ENCODE results near the gene SLC35G1.
A peak's percentile ranks its signal among the peaks of the same experiment; 100 is the strongest.

SLC35G1 gene

DNA sequence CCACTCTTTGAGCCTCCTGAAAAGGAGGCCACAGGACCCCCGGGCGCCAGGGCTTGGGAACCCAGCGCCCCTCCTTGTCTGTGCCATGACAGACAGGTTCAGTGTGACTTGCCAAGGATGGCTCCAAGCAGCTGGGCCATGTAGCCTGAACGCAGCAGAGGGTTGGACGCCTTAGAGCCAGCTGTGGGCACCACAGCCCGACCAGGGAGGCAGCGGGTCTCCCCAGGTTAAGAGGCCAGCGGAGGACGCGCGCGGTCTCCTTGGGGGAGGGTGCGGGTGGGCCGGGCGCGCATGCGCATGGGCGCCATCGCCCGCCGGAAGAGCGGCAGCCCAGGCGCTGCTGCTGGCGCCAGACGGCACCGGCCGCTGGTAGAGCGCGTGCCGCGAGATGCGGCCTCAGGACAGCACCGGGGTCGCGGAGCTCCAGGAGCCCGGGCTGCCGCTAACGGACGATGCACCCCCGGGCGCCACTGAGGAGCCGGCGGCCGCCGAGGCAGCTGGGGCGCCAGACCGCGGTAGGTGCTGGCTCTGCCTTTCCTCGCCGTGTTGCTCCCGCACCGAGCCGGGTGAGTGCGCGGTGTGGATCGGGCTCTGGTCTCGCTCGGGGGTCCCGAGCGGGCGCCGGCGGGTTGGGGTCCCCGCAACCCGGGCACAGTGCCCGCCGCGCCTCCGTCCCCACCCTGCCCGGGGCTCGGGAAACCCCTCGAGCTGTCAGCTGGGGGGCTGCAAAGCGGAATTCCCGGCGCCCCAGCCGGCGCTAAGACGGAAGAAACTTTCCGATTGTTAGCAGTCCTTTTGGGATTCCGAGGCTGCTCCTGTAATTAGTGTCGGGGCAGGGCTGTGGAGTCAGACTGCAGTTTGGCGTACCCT, at the start of gene SLC35G1:
Gene SLC35G1, plus strand, starts transcription at position 333 of the 870 bp plus-strand sequence. Its CDS starts 56 bp downstream, at position 389.
- peak; percentile 51 for DNase-seq

- no peak for DNase-seq
Measured at GRCh38 chr10:93844979-93845626, 48.7 kb upstream of the SLC35G1 start.

DNA sequence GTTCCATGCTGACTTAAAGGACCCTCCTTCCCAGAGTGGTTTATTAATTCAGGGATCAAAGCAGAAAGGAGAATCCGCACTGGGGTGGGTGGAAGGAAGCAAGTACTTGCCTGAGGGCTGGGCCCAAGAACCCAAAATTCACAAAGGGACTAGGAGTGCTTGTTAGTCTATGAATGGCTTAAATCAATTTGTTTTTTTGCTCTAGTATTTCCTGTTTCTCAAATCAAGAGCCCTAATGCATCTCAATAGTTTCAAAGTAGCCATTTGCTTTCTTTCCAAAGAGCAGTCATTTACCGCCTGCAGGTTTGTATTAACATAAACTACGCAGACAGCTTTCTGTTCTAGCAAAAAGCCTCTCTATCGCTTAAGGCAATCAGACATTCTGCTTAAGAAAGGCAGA, 44.2 kb upstream of the SLC35G1 start:
- no peak for DNase-seq

DNA sequence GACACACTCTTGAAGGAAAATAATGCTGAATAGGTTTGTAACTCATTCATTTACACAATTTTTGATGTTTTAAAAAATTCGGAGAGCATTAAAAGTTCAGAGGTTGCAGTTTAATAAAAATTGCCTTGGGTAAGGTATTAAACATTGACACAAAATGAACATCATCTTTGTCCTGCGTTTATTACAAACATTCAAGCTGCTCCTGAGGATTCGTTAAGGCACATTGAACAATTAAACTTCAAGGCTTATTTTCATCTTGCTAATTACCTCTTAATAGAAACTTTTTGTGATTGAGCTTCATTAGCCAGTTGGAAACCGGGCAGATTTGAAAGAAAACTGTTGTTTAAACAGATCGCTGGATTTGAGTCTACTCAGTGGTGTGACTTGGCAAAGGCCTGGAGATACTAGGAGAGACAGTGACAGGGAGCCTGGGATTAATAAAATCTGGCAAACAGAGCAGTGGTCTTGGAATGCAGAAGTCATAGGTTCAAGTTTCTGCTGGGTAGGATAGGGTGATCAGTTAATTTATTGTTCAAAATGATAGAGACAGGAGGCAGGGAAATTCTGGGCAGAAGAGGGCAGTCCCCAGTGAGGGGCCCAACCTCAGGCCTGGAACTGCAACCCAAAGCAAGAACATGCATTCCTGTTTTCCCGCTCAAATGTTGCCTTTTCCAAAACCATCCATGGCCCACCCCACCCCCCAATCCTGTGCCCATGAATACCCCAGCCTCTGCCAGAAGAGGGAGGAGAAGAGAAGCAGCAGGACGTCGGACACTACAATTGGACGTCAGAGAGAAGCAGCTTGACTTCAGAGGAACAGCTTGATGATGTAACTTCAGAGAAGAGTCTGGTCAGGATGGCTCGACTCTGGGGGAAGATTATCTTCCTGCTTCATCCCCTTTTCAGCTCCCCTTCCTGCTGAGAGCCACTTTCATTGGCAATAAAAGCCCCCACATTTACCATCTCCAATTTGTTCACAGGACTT, 43.5 kb upstream of the SLC35G1 start:
- DNase-seq: no peak

DNA sequence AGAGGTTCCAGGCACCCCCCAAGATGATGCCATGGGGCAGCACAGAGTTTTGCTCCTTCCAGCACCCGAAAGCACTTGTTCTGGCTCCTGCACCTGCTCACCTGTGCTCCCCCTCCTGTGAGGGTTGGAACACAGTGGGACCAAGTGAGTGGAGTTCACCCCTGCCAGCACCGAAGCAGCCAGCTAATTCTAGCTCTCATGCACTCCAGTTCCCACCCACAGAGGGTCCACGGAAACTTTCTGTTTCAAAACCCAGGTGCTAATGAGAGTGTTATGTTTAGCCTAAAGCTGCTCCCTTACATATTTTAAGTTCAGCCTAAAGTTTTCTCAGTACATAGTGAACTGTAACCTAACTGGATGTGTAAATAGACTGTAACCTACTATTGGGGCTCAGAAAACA, 42.6 kb upstream of the SLC35G1 start:
- no peak for DNase-seq

GRCh38 chr10:93852476-93853095, 41.2 kb upstream of the SLC35G1 start:
- no peak for DNase-seq

- no peak for DNase-seq
Measured at GRCh38 chr10:93854975-93855374, 38.8 kb upstream of the SLC35G1 start.

DNA sequence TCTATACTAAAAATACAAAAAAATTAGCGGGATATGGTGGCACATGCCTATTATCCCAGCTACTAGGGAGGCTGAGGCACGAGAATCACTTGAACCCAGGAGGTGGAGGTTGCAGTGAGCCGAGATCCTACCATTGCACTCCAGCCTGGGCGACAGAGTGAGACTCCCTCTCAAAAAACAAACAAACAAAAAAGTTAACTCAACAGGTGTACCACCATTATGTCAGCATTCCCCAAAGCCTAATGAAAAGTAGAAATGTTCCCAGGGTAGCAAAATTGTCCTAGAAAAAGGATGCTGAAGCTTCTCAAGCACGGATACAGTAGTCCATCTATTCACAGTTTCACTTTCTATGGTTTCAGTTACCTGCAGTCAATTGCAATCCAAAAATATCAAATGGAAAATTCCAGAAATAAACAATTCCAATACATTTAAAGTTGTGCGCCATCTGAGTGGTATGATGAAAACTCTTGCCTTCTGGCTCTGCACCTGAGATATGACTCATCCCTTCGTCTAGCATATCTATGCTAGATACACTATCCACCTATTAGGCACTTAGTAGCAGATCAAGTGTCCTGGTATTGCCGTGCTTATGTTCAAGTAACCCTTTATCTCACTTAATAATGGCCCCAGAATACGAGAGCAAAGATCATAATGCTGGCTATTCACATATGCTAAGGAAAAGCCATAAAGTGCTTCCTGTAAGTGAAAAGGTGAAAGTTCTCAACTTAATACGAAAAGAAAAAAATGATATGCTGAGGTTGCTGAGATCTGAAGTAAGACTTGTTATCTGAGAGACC, 37.2 kb upstream of the SLC35G1 start:
- no peak for DNase-seq

DNA sequence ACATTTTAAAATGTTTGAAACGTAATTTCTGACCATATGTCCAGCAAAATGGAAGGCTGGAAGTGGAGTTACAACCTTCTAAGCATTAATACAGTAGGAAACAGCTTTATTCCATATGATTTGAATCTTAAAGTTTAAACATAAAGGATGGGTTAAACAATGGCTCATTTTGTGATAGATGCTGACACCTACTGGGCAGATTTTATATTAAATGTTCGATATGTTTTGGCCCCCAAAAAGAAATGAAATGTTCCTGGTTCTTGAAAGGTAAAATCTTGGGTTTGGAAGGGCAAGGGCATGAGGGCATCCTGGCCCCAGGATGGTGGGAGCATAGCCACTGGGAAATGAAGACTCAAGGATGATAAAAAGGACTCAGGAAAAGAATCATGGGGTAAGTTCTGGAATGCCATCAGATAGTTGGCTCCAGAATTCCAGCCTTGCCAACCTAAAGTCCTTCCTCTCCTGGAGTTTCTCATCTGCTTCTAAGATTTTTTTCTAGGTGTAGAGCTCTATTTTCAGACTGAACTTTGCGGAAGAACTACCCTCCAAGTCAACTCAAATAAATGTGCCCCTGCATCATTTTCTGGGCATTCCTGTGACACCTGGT, 34.6 kb upstream of the SLC35G1 start:
- no peak for DNase-seq

GRCh38 chr10:93861825-93862224, 32.0 kb upstream of the SLC35G1 start:
- DNase-seq: no peak

DNA sequence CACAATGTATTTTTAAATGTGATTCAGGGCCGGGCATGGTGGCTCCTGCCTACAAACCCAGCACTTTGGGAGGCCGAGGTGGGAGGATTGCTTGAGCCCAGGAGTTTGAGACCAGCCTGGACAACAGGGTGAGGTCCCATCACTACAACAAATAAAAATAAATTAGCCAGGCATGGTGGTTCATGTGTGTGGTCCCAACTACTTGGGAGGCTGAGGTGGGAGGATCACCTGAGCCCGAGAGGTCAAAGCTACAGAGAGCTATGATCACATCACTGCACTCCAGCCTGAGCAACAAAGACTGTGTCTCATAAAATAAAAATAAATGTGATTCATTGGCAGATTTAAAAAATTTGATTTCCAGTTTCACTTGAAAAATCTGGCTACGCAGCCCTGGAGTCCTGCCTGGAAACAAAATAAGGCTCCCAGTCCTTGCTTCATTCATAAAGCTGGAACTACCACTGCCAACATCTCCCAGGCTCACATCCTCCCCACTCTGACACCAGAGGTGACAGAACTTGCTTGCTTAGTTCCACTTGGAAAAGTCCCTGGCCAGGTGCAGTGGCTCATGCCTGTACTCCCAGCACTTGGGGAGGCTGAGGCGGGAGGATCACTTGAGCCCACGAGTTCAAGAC, 27.9 kb upstream of the SLC35G1 start:
- no peak for DNase-seq

DNA sequence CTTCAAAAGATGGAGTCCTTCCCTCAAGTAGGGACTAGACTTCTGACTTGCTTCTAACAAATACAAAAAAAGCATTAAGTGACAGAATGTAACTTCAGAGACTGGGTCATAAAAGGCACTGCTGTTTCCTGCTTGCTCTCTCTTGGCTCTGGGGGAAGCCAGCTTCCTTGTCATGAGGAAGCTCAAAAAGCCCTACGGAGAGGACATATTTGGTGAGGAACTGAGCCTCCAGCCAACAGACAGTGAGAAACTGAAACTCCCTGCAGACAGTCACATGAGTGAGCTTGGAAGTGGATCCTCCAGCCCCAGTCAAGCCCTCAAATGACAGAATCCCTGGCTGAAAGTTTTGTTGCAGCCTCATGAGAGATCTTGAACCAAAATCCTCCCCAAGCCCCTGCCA, 26.3 kb upstream of the SLC35G1 start:
- DNase-seq: no peak

GRCh38 chr10:93871671-93872204, 22.0 kb upstream of the SLC35G1 start:
- DNase-seq: no peak

GRCh38 chr10:93872375-93873158, 21.2 kb upstream of the SLC35G1 start:
- DNase-seq: no peak

DNA sequence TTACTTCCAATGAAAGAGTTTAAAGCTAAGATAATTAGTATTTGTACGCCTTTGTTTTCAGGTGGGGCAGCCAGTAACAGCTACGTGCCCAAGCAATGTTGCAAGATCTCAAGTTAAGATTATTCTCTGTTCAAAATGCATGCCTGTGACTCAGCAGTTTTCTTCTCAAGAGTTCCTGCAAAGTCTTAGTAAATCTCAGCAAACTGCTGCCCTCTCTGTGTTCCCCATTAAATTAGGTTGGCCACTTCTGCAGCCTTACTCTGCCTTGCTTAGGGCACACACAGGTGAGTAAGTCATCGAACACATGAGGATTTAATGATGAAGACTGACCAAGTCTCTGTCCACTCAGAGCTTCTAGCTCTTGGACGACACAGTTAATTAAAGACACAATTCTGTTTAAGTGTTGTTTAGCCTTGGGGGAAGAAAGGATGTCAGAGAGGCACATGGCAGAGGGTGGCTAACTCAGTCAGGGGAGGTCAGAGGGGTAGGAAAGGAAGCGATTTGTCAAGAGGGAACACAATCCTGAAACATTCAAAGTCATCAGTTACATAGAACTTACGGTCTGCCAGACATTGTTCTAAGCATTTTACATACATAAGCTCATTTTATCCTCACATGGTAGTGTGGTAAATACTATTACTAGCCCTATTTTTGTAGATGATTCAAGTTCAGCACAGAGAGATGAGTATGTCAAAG, 20.2 kb upstream of the SLC35G1 start:
- DNase-seq: no peak

DNA sequence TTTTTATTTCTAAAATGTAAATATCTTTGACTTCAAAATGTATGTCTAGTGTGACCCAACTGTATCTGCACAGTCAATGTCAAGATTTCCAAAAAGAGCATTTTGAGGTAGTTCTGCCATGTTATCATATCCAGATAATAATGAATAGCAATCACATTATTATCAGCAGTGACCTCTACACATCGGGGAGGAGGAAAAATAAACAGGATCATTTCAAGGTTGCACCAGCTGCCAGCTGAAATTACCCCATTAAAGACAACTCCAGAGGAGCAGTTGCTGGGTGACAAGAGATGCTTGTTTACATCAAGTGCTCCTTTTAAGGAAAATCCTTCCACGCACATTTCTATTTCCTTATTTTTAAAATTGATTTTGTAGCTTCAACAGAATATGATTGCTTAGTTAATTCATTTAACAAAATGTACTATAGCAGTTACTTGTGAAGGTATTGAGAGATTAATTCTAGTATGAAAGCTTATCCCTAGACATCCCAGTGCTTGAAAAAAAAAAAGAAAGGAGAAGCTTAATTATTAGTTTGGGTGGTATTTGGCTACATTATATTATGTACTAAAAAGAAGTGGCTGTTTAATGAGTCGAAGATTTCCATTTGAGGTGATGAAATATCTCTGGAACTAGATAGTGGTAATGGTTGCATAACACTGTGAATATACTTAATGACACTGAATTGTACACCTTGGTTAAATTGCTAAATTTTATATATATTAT, 19.3 kb upstream of the SLC35G1 start:
- DNase-seq: no peak

GRCh38 chr10:93875032-93875358, 18.8 kb upstream of the SLC35G1 start:
- no peak for DNase-seq

GRCh38 chr10:93876381-93876780, 17.4 kb upstream of the SLC35G1 start:
- no peak for DNase-seq

GRCh38 chr10:93879273-93879672, 14.5 kb upstream of the SLC35G1 start:
- no peak for DNase-seq

Data from SHP77 treated with DMSO at 0.1 percent for 48 hours (cell line).